Fibroblast of lung (primary cell): ENCODE measurements around the gene HK2. TPM values are rescaled to one million over a fixed set of nuclear protein-coding genes. Genes with fewer than 3 reads are reported as not detected.

Experiments
- DNase-seq, 2 donors: peaks; one replicate each; pipeline versions ENCODE4 v3.0.0 to v3.0.0-alpha.2; 2010; ENCODE audit warnings: low read depth in 2 of 2
- H2AFZ ChIP-seq: 2 replicates; pipeline ENCODE4 v1.5.1; 2012; ENCODE audit warnings: low read length, control low read depth, inconsistent platforms
- H3K27ac ChIP-seq: 2 replicates; pipeline ENCODE4 v1.5.1; 2011; ENCODE audit warnings: low read length, control low read depth; ENCODE audit not compliant: insufficient read depth
- H3K27me3 ChIP-seq: 2 replicates; pipeline ENCODE4 v1.5.1; 2011; ENCODE audit warnings: mild to moderate bottlenecking, low read length; ENCODE audit not compliant: control insufficient read depth, insufficient read depth
- H3K36me3 ChIP-seq: 2 replicates; pipeline ENCODE4 v1.5.1; 2011; ENCODE audit warnings: low read length; ENCODE audit not compliant: control insufficient read depth, insufficient read depth
- H3K4me1 ChIP-seq: 2 replicates; pipeline ENCODE4 v1.5.1; 2011; ENCODE audit warnings: low read length; ENCODE audit not compliant: control insufficient read depth, insufficient read depth; ENCODE audit errors: extremely low read depth
- H3K4me2 ChIP-seq: 2 replicates; pipeline ENCODE4 v1.5.1; 2011; ENCODE audit warnings: low read length, control low read depth; ENCODE audit not compliant: insufficient read depth; ENCODE audit errors: extremely low read depth
- H3K4me3 ChIP-seq, 4 experiments: fragments of 200-600 bp in 1 of 4; sonication (generic) in 1 of 4; replicated peaks in 1 of 4; 2 replicates each; pipeline ENCODE4 v1.5.1; 2011 to 2016; ENCODE audit warnings: low read length in 4 of 4, low read depth in 3 of 4, mild to moderate bottlenecking in 3 of 4, control low read depth in 2 of 4, inconsistent platforms in 1 of 4, mixed read lengths in 1 of 4; ENCODE audit not compliant: insufficient read depth in 1 of 4; ENCODE audit errors: control extremely low read depth in 1 of 4
- H3K79me2 ChIP-seq: 2 replicates; pipeline ENCODE4 v1.5.1; 2012; ENCODE audit warnings: mild to moderate bottlenecking, low read length, inconsistent platforms; ENCODE audit not compliant: control insufficient read depth, insufficient read depth
- H3K9ac ChIP-seq: 2 replicates; pipeline ENCODE4 v1.5.1; 2011; ENCODE audit warnings: mild to moderate bottlenecking, low read length, control low read depth; ENCODE audit not compliant: insufficient read depth
- H3K9me3 ChIP-seq: 2 replicates; pipeline ENCODE4 v1.5.1; 2012; ENCODE audit warnings: low read depth, low read length; ENCODE audit not compliant: control insufficient read depth, insufficient read depth
- H4K20me1 ChIP-seq: 2 replicates; pipeline ENCODE4 v1.5.1; 2011; ENCODE audit warnings: low read length; ENCODE audit not compliant: control insufficient read depth, insufficient read depth; ENCODE audit errors: extremely low read depth
- CTCF ChIP-seq, 2 donors: IDR thresholded peaks in 1 of 2; conservative IDR thresholded peaks in 1 of 2; 1 replicate in 1 of 2; 2 replicates in 1 of 2; pipeline ENCODE4 v1.5.1; 2011 to 2012; ENCODE audit warnings: low read length in 2 of 2, control low read depth in 1 of 2, inconsistent platforms in 1 of 2, low read depth in 1 of 2, mild to moderate bottlenecking in 1 of 2
- EZH2 ChIP-seq: IDR thresholded peaks from 2 replicates; pipeline ENCODE4 v1.5.1; 2012; ENCODE audit warnings: low read length, control low read depth, mild to moderate bottlenecking; ENCODE audit errors: missing control alignments
- polyA plus RNA-seq, 2 donors: library from polyadenylated mRNA; depleted of rRNA in 1 of 2; stranded (reverse) in 1 of 2; unstranded in 1 of 2; fragments of >200 nt; gene quantifications; 2 replicates each; pipeline ENCODE4 v1.2.1, GENCODE V29; 2011 to 2012; ENCODE audit warnings: missing spikeins in 1 of 2
- total RNA-seq: library from RNA; depleted of rRNA; stranded (reverse); fragments of >200 nt; gene quantifications from 2 replicates; pipeline ENCODE4 v1.2.1, GENCODE V29; 2014

HK2 gene
- total and polyA plus RNA-seq, 2 donors (not counting 1 experiment from before 2014, with no cell fraction given): 15.7 to 19.3 TPM

- H3K4me1 ChIP-seq: no peaks in the 10 kb centered on the region
- H3K27ac ChIP-seq: no peak overlapping the region
- no peak overlapping the region for H3K4me3 ChIP-seq
- TF ChIP-seq EZH2 (no peak), CTCF (conservative IDR thresholded peaks at IDR 0.05 in 1 of 2, IDR thresholded peaks at IDR 0.05 in 1 of 2; ENCODE audit: low read depth in 1 of 2, low read length in 2 of 2) (no peak)
- H3K9ac ChIP-seq: no peak overlapping the region
- no peaks in the 10 kb centered on the region for H4K20me1 ChIP-seq
- H3K9me3 ChIP-seq: no peaks in the 10 kb centered on the region
- no peak overlapping the region for H3K4me2 ChIP-seq
- H3K36me3 ChIP-seq: no peaks in the 10 kb centered on the region
- no peak overlapping the region for H2AFZ ChIP-seq
- no peak for DNase-seq
- peaks cover 3% of the 10 kb centered on the region for H3K27me3 ChIP-seq
- H3K79me2 ChIP-seq: no peaks in the 10 kb centered on the region
These were observed 11.0 kb upstream of the HK2 start for GRCh38 chr2:74822771-74823566.

DNA sequence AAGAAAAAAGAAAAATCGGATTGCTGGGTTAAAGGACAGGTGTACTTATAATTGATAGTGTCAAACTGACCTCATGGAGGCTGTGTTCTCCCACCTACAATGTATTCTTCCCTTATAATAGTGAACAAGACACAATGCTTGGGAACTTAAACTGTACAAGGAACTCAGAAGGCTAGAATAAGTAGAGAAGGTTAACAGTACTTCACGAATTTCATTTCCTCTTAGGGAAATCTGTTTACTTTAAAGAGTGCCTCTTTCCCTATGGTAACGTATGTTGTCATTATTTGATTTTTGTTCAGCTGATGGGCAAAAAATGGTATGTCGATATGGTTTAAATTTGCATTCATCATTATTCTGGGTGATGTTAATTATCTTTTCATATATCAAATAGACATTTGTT is 9.2 kb upstream of the HK2 start:
- DNase-seq: no peak
- Histone ChIP-seq H4K20me1 (no peaks in the 10 kb centered on the region), H3K27me3 (peaks cover 3% of the 10 kb centered on the region), H3K4me3 (no peak overlapping the region), H2AFZ (no peak overlapping the region), H3K27ac (no peak overlapping the region), H3K36me3 (no peaks in the 10 kb centered on the region), H3K4me2 (no peak overlapping the region), H3K9me3 (no peaks in the 10 kb centered on the region), H3K4me1 (no peaks in the 10 kb centered on the region), H3K9ac (peak overlapping the region; percentile 6), H3K79me2 (no peaks in the 10 kb centered on the region)
- TF ChIP-seq CTCF (conservative IDR thresholded peaks at IDR 0.05 in 1 of 2, IDR thresholded peaks at IDR 0.05 in 1 of 2; ENCODE audit: low read depth in 1 of 2, low read length in 2 of 2) (no peak), EZH2 (no peak)

GRCh38 chr2:74828543-74828942 is 5.4 kb upstream of the HK2 start:
- Histone ChIP-seq H3K9me3 (no peaks in the 10 kb centered on the region), H3K4me2 (no peak overlapping the region), H3K27ac (no peak overlapping the region), H3K27me3 (peaks cover 3% of the 10 kb centered on the region), H2AFZ (no peak overlapping the region), H3K9ac (no peak overlapping the region), H3K36me3 (no peaks in the 10 kb centered on the region), H3K4me3 (no peak overlapping the region), H3K4me1 (no peaks in the 10 kb centered on the region), H4K20me1 (no peaks in the 10 kb centered on the region), H3K79me2 (no peaks in the 10 kb centered on the region)
- DNase-seq: no peak
- TF ChIP-seq EZH2: no peak
- TF ChIP-seq CTCF (conservative IDR thresholded peaks at IDR 0.05 in 1 of 2, IDR thresholded peaks at IDR 0.05 in 1 of 2; ENCODE audit: low read depth in 1 of 2, low read length in 2 of 2): no peak
